Nephron progenitor cell (in vitro differentiated cells): ENCODE results near the gene RNF13.

Experiments
- DNase-seq: peaks from one replicate; pipeline ENCODE4 v3.0.0; 2021
- H3K27ac Mint-ChIP-seq: 2 replicates; pipeline ENCODE4 v1.8.0; 2021; ENCODE audit warnings: mild to moderate bottlenecking, moderate library complexity, mixed read lengths
- H3K27me3 Mint-ChIP-seq: 2 replicates; pipeline ENCODE4 v1.8.0; 2021; ENCODE audit warnings: mild to moderate bottlenecking, low read depth, mixed read lengths; ENCODE audit not compliant: poor library complexity
- H3K36me3 Mint-ChIP-seq: 2 replicates; pipeline ENCODE4 v1.8.0; 2021; ENCODE audit warnings: low read depth, mixed read lengths
- H3K4me1 Mint-ChIP-seq: 2 replicates; pipeline ENCODE4 v1.8.0; 2021; ENCODE audit warnings: mixed read lengths
- H3K4me3 Mint-ChIP-seq: 2 replicates; pipeline ENCODE4 v1.8.0; 2021; ENCODE audit warnings: mild to moderate bottlenecking, moderate library complexity, mixed read lengths
- H3K9me3 Mint-ChIP-seq: 2 replicates; pipeline ENCODE4 v1.8.0; 2021; ENCODE audit warnings: mild to moderate bottlenecking, moderate library complexity, mixed read lengths
- TF ChIP-seq, protein P1 (sequence below): fragments of 200-600 bp; sonication (generic); IDR thresholded peaks from 2 replicates; pipeline ENCODE4 v1.5.0; 2021; ENCODE audit warnings: antibody characterized with exemption

Gene RNF13

DNA sequence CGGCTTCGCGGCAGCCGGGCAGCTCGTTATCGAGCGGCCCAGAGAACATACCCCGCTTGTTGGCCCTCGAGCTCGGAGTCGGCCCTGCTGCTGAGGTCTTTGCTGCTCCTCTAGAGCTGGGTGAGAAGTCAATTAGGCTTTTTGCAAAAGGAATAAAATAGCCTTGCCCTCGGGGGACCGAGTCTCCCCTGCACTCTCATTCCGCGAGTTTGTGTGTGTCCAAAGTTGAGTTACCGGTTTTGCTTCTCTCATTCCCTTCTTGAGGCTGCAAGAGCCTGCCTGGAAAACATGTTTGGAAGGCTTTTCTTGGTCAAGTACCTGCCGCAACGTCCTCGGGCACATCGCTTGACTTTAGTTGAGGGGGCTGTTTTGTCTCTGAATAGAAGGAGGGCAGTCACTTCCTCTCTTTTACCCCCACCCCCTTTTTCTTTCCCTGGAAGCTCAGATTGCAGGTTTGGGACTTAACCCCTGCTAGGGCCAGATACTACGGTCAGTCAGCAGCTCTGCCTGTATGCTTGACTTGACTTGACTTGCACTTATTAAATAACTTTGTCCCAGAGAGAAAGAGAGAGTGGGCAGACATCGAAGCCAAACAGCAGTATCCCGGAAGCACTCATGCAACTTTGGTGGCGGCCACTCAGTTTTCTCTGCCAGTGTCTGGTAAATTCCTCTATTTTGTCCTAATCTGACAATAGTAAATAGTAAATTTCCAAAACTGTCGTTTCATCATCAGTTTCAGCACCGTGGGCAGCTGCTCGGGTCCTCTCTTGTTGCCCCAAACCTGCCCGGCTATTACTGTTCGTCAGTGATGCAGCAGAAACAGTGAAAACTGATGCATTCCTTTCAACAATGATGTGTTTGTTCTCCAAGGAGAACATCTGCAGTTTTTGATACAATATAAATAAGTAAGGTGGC, 609 bp downstream of the RNF13 start:
- Mint-ChIP-seq H3K9me3 (no peaks in the 10 kb centered on the region), H3K27ac (peak overlapping the region; percentile 94), H3K4me1 (peaks cover 36% of the 10 kb centered on the region), H3K4me3 (peak overlapping the region; percentile 94), H3K27me3 (no peaks in the 10 kb centered on the region), H3K36me3 (no peaks in the 10 kb centered on the region)
- peak; percentile 46 for DNase-seq
- TF ChIP-seq, protein P1, sequence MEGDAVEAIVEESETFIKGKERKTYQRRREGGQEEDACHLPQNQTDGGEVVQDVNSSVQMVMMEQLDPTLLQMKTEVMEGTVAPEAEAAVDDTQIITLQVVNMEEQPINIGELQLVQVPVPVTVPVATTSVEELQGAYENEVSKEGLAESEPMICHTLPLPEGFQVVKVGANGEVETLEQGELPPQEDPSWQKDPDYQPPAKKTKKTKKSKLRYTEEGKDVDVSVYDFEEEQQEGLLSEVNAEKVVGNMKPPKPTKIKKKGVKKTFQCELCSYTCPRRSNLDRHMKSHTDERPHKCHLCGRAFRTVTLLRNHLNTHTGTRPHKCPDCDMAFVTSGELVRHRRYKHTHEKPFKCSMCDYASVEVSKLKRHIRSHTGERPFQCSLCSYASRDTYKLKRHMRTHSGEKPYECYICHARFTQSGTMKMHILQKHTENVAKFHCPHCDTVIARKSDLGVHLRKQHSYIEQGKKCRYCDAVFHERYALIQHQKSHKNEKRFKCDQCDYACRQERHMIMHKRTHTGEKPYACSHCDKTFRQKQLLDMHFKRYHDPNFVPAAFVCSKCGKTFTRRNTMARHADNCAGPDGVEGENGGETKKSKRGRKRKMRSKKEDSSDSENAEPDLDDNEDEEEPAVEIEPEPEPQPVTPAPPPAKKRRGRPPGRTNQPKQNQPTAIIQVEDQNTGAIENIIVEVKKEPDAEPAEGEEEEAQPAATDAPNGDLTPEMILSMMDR, result no peak

GRCh38 chr3:149815321-149815720, 2.3 kb downstream of the RNF13 start:
- no peak for DNase-seq
- TF ChIP-seq, protein P1, result no peak
- Mint-ChIP-seq H3K4me1 (peaks cover 36% of the 10 kb centered on the region), H3K27me3 (no peaks in the 10 kb centered on the region), H3K9me3 (peaks cover 7% of the 10 kb centered on the region), H3K27ac (no peak overlapping the region), H3K36me3 (peaks cover 9% of the 10 kb centered on the region), H3K4me3 (peak overlapping the region; percentile 94)

DNA sequence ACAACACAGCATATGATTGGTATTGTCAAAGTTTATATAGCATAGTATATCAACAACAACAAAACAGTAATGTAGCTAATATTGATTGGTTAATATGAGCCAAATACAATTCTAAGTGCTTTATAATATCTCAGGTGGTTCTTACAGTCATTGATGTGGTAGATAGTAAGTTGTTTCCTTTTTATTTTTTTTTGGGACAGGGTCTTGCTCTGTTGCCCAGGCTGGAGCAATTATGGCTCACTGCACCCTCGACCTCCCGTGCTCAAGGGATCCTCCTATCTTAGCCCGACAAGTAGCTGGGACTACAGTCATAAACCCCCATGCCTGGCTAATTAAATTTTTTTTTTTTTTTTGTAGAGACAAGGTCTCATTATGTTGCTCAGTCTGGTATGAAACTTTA, 2.7 kb downstream of the RNF13 start:
- peak overlapping the region; percentile 57 for H3K4me3 Mint-ChIP-seq
- H3K36me3 Mint-ChIP-seq, result peaks cover 12% of the 10 kb centered on the region
- no peaks in the 10 kb centered on the region for H3K27me3 Mint-ChIP-seq
- H3K9me3 Mint-ChIP-seq, result peaks cover 10% of the 10 kb centered on the region
- no peak for DNase-seq
- no peak overlapping the region for H3K27ac Mint-ChIP-seq
- peaks cover 36% of the 10 kb centered on the region for H3K4me1 Mint-ChIP-seq
- TF ChIP-seq, protein P1, result no peak

DNA sequence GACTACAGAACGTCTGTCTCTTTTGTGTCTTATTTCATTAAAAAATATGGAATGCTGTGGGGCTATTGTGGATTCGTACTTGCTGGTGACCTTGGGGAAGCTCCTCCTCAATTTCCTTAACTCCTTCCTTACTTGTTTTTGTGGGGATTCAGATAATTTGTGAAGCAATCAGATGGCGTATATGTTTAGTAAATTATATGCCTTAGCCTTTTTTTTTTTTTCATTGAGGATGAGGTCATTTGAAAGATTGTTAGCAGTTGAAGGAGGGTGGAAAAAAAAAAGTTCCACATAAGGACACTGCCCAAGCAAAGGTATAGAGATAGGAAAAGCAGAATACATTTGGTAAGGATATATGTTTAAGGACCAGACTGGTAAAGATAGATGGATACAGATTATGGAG, 3.3 kb downstream of the RNF13 start:
- Mint-ChIP-seq H3K4me1 (peaks cover 36% of the 10 kb centered on the region), H3K9me3 (peaks cover 16% of the 10 kb centered on the region), H3K27ac (no peak overlapping the region), H3K36me3 (peaks cover 13% of the 10 kb centered on the region), H3K4me3 (no peak overlapping the region), H3K27me3 (no peaks in the 10 kb centered on the region)
- DNase-seq, result no peak
- TF ChIP-seq, protein P1, result no peak

DNA sequence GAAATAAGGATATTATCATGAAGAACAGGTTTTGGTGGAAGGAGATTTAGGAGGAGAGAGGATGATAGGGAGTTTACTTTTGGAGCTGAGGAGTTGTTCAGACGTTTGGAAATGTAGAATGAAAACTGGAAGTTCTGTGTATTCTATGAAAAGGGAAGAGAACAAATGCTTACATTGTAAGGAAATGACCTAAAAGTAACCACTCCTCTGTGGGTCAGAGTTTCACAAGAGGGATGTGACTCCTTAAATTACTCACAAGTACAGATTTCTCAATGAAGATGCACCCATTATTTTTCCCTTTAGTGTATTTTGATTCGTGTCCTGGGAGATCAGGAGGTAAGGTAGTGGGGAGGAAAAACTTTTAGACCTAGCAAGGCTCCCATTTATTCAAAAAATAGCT, 4.0 kb downstream of the RNF13 start:
- Mint-ChIP-seq H3K36me3 (peaks cover 20% of the 10 kb centered on the region), H3K27me3 (no peaks in the 10 kb centered on the region), H3K4me3 (no peak overlapping the region), H3K27ac (no peak overlapping the region), H3K4me1 (peaks cover 35% of the 10 kb centered on the region), H3K9me3 (peaks cover 22% of the 10 kb centered on the region)
- TF ChIP-seq, protein P1, result no peak
- no peak for DNase-seq

GRCh38 chr3:149819432-149819831, 6.4 kb downstream of the RNF13 start:
- Mint-ChIP-seq H3K27ac (no peak overlapping the region), H3K36me3 (peaks cover 44% of the 10 kb centered on the region), H3K4me3 (no peak overlapping the region), H3K9me3 (peaks cover 35% of the 10 kb centered on the region), H3K4me1 (peaks cover 20% of the 10 kb centered on the region), H3K27me3 (no peaks in the 10 kb centered on the region)
- TF ChIP-seq, protein P1, result no peak
- no peak for DNase-seq
